A549 (cell line): Measurements from ENCODE around the gene FAM171A1. TPM values are rescaled to one million over a fixed set of nuclear protein-coding genes. Genes with fewer than 3 reads are reported as not detected.
"Not testable (repeated sequence)": the region's sequence is repeated elsewhere in the genome, so short reads cannot be mapped to it uniquely, and the experiment has no call there.

Experiments used
- ATAC-seq, 2 experiments: fragments of 200-7000 bp in 1 of 2; fragments of >200 bp in 1 of 2; cut with Nextera tagmentation in 1 of 2; cut with Tn5 transposase in 1 of 2; 3 replicates each; pipeline versions ENCODE4 v1.8.0 to v1.9.1; 2018 to 2020; ENCODE audit warnings: mild to moderate bottlenecking in 1 of 2, moderate library complexity in 1 of 2
- CTCF ChIA-PET: fragments of 300-600 bp; sonication (Branson Sonifier 250); formaldehyde crosslinking; extraction: SDS; loops from one replicate; lab custom pipeline; 2021; ENCODE audit warnings: antibody characterized with exemption, inconsistent platforms; lab: Yijun Ruan, JAX
- POLR2A ChIA-PET: fragments of 350-600 bp; formaldehyde crosslinking; extraction: SDS; loops from one replicate; lab custom pipeline; 2021; ENCODE audit warnings: antibody characterized with exemption, inconsistent platforms; lab: Yijun Ruan, JAX
- DNase-seq, 2 experiments: peaks; one replicate each; pipeline versions ENCODE4 v3.0.0 to v3.0.0-alpha.2; 2011 to 2016; ENCODE audit warnings: low read depth in 1 of 2, low spot score in 1 of 2
- FAIRE-seq: peaks from 2 replicates; lab custom pipeline; 2011; peaks lifted over from hg19 to GRCh38; lab: Jason Lieb, UNC
- H3K27ac ChIP-seq, 2 experiments: fragments of >200 bp; sonication (Bioruptor Twin); formaldehyde crosslinking; 3 replicates each; pipeline ENCODE4 v1.5.1; 2016 to 2017
- H3K4me1 ChIP-seq: fragments of >200 bp; sonication (Bioruptor Twin); formaldehyde crosslinking; 3 replicates; pipeline ENCODE4 v1.6.1; 2016
- H3K4me2 ChIP-seq: fragments of >200 bp; sonication (Bioruptor Twin); formaldehyde crosslinking; 3 replicates; pipeline ENCODE4 v1.6.1; 2016
- H3K4me3 ChIP-seq: fragments of >200 bp; sonication (Bioruptor Twin); formaldehyde crosslinking; 3 replicates; pipeline ENCODE4 v1.5.1; 2016
- H3K9me3 ChIP-seq: fragments of >200 bp; sonication (Bioruptor Twin); formaldehyde crosslinking; 3 replicates; pipeline ENCODE4 v1.6.1; 2016
- BCL3 ChIP-seq: fragments of >200 bp; sonication (Bioruptor Twin); formaldehyde crosslinking; IDR thresholded peaks from 3 replicates; pipeline ENCODE4 v1.6.1; 2016
- CBX8 ChIP-seq: fragments of 200-600 bp; sonication (generic); IDR thresholded peaks from 2 replicates; pipeline ENCODE4 v1.6.1; 2016
- EP300 ChIP-seq, 2 experiments: fragments of >200 bp; sonication (Bioruptor Twin); formaldehyde crosslinking; IDR thresholded peaks; 2 replicates in 1 of 2; 3 replicates in 1 of 2; pipeline ENCODE4 v1.6.1; 2016 to 2017
- FOSL2 ChIP-seq, 2 experiments: fragments of 450-650 bp in 1 of 2; fragments of >200 bp in 1 of 2; sonication (Bioruptor Twin) in 1 of 2; formaldehyde crosslinking; IDR thresholded peaks; 2 replicates each; pipeline versions ENCODE4 v1.5.0 to v1.6.1; 2016 to 2020; ENCODE audit warnings: mild to moderate bottlenecking in 1 of 2, moderate library complexity in 1 of 2
- HES2 ChIP-seq: fragments of >200 bp; sonication (Bioruptor Twin); formaldehyde crosslinking; IDR thresholded peaks from 2 replicates; pipeline ENCODE4 v1.6.1; 2016
- HOXB5 ChIP-seq: fragments of 250-450 bp; sonication (Bioruptor Pico); IDR thresholded peaks from 2 replicates; pipeline ENCODE4 v1.5.0; 2020; ENCODE audit warnings: mild to moderate bottlenecking, moderate library complexity
- MAZ ChIP-seq: fragments of 150-350 bp; IDR thresholded peaks from 2 replicates; pipeline ENCODE4 v1.6.1; 2014; ENCODE audit warnings: antibody characterized with exemption, low read depth, low read length, borderline replicate concordance
- NPAS2 ChIP-seq: fragments of 250-450 bp; sonication (Bioruptor Pico); IDR thresholded peaks from 2 replicates; pipeline ENCODE4 v1.8.0; 2022; ENCODE audit warnings: mild to moderate bottlenecking, moderate library complexity, borderline replicate concordance
- RAD21 ChIP-seq, 2 experiments: fragments of >200 bp in 1 of 2; sonication (Bioruptor Twin) in 1 of 2; formaldehyde crosslinking in 1 of 2; IDR thresholded peaks in 1 of 2; conservative IDR thresholded peaks in 1 of 2; 2 replicates in 1 of 2; 3 replicates in 1 of 2; pipeline ENCODE4 v1.6.1; 2012 to 2018; ENCODE audit warnings: inconsistent platforms in 1 of 2
- SREBF2 ChIP-seq: fragments of 450-650 bp; IDR thresholded peaks from 2 replicates; pipeline ENCODE4 v1.6.1; 2014; ENCODE audit warnings: mild to moderate bottlenecking, moderate library complexity
- TP53 ChIP-seq: fragments of 250-450 bp; sonication (Bioruptor Pico); IDR thresholded peaks from 2 replicates; pipeline ENCODE4 v1.5.0; 2021; ENCODE audit warnings: mild to moderate bottlenecking, moderate library complexity
- ZSCAN20 ChIP-seq: fragments of 250-450 bp; sonication (Bioruptor Pico); IDR thresholded peaks from 2 replicates; pipeline ENCODE4 v1.8.0; 2022; ENCODE audit warnings: mild to moderate bottlenecking, moderate library complexity
- WGBS: methylation state at CpG from one replicate; pipeline ENCODE4 v1.1.6; 2017; ENCODE audit errors: missing lambda C conversion rate; 5-methylcytosine and 5-hydroxymethylcytosine counted together
- polyA plus RNA-seq, 4 experiments: library from polyadenylated mRNA; depleted of rRNA in 3 of 4; stranded (reverse); fragments of >200 nt; fragmentation: RNase III in 1 of 4; extraction: RNeasy Plus Mini Kit Qiagen cat#74134 plus additional on column Dnase treatment in 1 of 4; gene quantifications; 2 replicates in 3 of 4; 3 replicates in 1 of 4; pipeline ENCODE4 v1.2.3, GENCODE V29; 2011 to 2017
- TF ChIP-seq, protein P1 (sequence below): fragments of >200 bp; sonication (Bioruptor Twin); formaldehyde crosslinking; IDR thresholded peaks from 3 replicates; pipeline ENCODE4 v1.5.1; 2016

FAM171A1 gene
- polyA plus RNA-seq, 2 of the 4 experiments (the other 2 are of a cell fraction), result 13.8 to 15.2 TPM

- peak in 1 of 2 experiments; percentile 53 for DNase-seq
- TF ChIP-seq, protein P1, sequence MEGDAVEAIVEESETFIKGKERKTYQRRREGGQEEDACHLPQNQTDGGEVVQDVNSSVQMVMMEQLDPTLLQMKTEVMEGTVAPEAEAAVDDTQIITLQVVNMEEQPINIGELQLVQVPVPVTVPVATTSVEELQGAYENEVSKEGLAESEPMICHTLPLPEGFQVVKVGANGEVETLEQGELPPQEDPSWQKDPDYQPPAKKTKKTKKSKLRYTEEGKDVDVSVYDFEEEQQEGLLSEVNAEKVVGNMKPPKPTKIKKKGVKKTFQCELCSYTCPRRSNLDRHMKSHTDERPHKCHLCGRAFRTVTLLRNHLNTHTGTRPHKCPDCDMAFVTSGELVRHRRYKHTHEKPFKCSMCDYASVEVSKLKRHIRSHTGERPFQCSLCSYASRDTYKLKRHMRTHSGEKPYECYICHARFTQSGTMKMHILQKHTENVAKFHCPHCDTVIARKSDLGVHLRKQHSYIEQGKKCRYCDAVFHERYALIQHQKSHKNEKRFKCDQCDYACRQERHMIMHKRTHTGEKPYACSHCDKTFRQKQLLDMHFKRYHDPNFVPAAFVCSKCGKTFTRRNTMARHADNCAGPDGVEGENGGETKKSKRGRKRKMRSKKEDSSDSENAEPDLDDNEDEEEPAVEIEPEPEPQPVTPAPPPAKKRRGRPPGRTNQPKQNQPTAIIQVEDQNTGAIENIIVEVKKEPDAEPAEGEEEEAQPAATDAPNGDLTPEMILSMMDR, result peak; percentile 61
- TF ChIP-seq RAD21 (conservative IDR thresholded peaks at IDR 0.05 in 1 of 2, IDR thresholded peaks at IDR 0.05 in 1 of 2) (peak in 1 of 2 experiments; percentile 31; a peak in 1 of 5 replicates), NPAS2 (CRISPR knock-in tag) (no peak)
- ChIA-PET POLR2A (no interaction called here), CTCF (interaction anchor here (0.8 to 2.8 kb wide), 5 partner anchors 9 to 154 kb away, joined by 3 to 13 read pairs (median 5); no protein-coding TSS in a partner anchor)
- no peak overlapping the region for H3K4me2 ChIP-seq
- no peaks in the 10 kb centered on the region for H3K4me1 ChIP-seq
- H3K27ac ChIP-seq, result no peak overlapping the region
- WGBS, result 19% methylated on average over 3 of the region's 3 CpGs
- no peak overlapping the region for H3K4me3 ChIP-seq
- H3K9me3 ChIP-seq, result peaks cover 14% of the 10 kb centered on the region; the same call in 2 of the 3 replicates
- peak; percentile 64 to 83; a peak in 3 of 6 replicates for ATAC-seq
- FAIRE-seq, result peak; percentile 88
These were observed 48.3 kb upstream of the FAM171A1 start for GRCh38 chr10:15419279-15419874.

DNA sequence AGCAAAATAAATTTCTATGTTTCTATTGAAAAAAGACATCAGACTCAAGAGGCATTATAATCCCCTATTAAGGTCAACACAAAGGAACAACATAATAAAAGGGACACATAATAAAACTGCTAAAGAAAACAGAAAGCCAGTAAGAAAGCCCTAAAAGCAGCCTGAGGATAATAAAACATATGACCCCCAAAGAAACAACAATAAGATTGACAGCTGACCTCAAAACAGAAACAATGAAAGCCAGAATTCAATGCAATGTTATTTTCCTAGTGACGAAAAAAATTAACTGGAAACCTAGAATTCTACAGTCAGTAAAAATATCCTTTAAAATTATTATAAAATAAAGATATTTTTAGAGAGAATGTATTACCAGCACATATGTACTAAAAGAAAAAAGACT lies 44.9 kb upstream of the FAM171A1 start:
- WGBS, result 2% methylated on average over 1 of the region's 1 CpG
- ATAC-seq (no peak), FAIRE-seq (no peak), DNase-seq (no peak)
- H3K4me3 ChIP-seq, result no peak overlapping the region
- H3K9me3 ChIP-seq, result peaks cover 14% of the 10 kb centered on the region; the same call in 2 of the 3 replicates
- no peak overlapping the region for H3K4me2 ChIP-seq
- TF ChIP-seq ZSCAN20 (CRISPR knock-in tag) (no peak), CBX8 (no peak), MAZ (no peak), TP53 (no peak), BCL3 (no peak), EP300 (IDR thresholded peaks at IDR 0.05) (no peak), HOXB5 (no peak), SREBF2 (no peak)
- ChIA-PET CTCF (no interaction called here), POLR2A (no interaction called here)
- no peaks in the 10 kb centered on the region for H3K4me1 ChIP-seq
- H3K27ac ChIP-seq, result no peak overlapping the region

GRCh38 chr10:15411010-15411409 lies 39.9 kb upstream of the FAM171A1 start:
- ATAC-seq, result no peak
- CTCF ChIA-PET, result interaction anchor here (1.1 kb wide), 1 partner anchor 15 kb away, joined by 3 read pairs; no protein-coding TSS in a partner anchor
- WGBS, result 39% methylated on average over 4 of the region's 4 CpGs

GRCh38 chr10:15409350-15409749 lies 38.3 kb upstream of the FAM171A1 start:
- DNase-seq, H3K4me2 ChIP-seq, H3K4me1 ChIP-seq, H3K27ac ChIP-seq, H3K9me3 ChIP-seq, ATAC-seq, POLR2A ChIA-PET, H3K4me3 ChIP-seq, CTCF ChIA-PET, FAIRE-seq: not testable (repeated sequence)
- WGBS, result 1% methylated on average over 2 of the region's 2 CpGs

More at GRCh38 chr10:15411010-15411409, 39.9 kb upstream of the FAM171A1 start:
- no peak overlapping the region for H3K4me3 ChIP-seq
- POLR2A ChIA-PET, result no interaction called here
- peaks cover 10% of the 10 kb centered on the region; the same call in 2 of the 3 replicates for H3K9me3 ChIP-seq
- no peak for DNase-seq
- no peak overlapping the region for H3K4me2 ChIP-seq
- H3K4me1 ChIP-seq, result no peaks in the 10 kb centered on the region
- TF ChIP-seq FOSL2 (IDR thresholded peaks at IDR 0.05) (no peak), FOSL2 (CRISPR knock-in tag; IDR thresholded peaks at IDR 0.05) (no peak), HES2 (no peak), SREBF2 (no peak)
- TF ChIP-seq, all 56 proteins: peak for 0
- FAIRE-seq, result no peak
- H3K27ac ChIP-seq, result no peak overlapping the region
